Smooth muscle cell of bladder (primary cell): ENCODE measurements around the gene OR51A2. TPM values are rescaled to one million over a fixed set of nuclear protein-coding genes. Genes with fewer than 3 reads are reported as not detected.

ENCODE experiments used
- total RNA-seq: library from RNA; depleted of rRNA; stranded (reverse); fragments of >200 nt; gene quantifications from 2 replicates; pipeline ENCODE4 v1.2.3, GENCODE V29; 2014

Gene OR51A2
- not detected in 2 replicates for total RNA-seq

GRCh38 chr11:4955613-4956012 lies at the start of gene OR51A2:
Gene OR51A2, minus strand, starts transcription at chr11:4955713. Its CDS starts 0 bp downstream, at chr11:4955713.

GRCh38 chr11:4994551-4994950 lies 39.0 kb upstream of the OR51A2 start, which contains the start of gene OR51L1:
Gene OR51L1, plus strand, starts transcription at chr11:4994851. Its CDS starts 4,132 bp downstream, at chr11:4998983.

GRCh38 chr11:4947505-4947904 lies 8.0 kb downstream of the OR51A2 start, which contains the start of gene OR51A4:
Gene OR51A4, minus strand, starts transcription at chr11:4947605. Its CDS starts 505 bp downstream, at chr11:4947100.

GRCh38 chr11:4924239-4924638 lies 31.3 kb downstream of the OR51A2 start, which contains the start of gene OR51G1:
Gene OR51G1, minus strand, starts transcription at chr11:4924339. Its CDS starts 0 bp downstream, at chr11:4924339.

GRCh38 chr11:4919250-4919649 lies 36.3 kb downstream of the OR51A2 start, which contains the start of gene OR51G2:
Gene OR51G2, minus strand, starts transcription at chr11:4919350. Its CDS starts 3,687 bp downstream, at chr11:4915663.

Other genes with a start within 250 kb of the OR51A2 start
- gene OR51F1, start 185.8 kb downstream of the OR51A2 start, total RNA-seq: not detected in 2 replicates
- not detected in 2 replicates for gene OR52R1, start 151.3 kb downstream of the OR51A2 start, total RNA-seq
- not detected in 2 replicates for gene OR51F2, start 134.4 kb downstream of the OR51A2 start, total RNA-seq
- not detected in 2 replicates for gene OR51S1, start 106.5 kb downstream of the OR51A2 start, total RNA-seq
- not detected in 2 replicates for gene OR51T1, start 73.8 kb downstream of the OR51A2 start, total RNA-seq
- gene OR51A7, start 51.9 kb downstream of the OR51A2 start, total RNA-seq: not detected in 2 replicates
- gene OR51G2, start 36.4 kb downstream of the OR51A2 start, total RNA-seq: not detected in 2 replicates
- not detected in 2 replicates for gene OR51G1, start 31.4 kb downstream of the OR51A2 start, total RNA-seq
- not detected in 2 replicates for gene OR51A4, start 8.1 kb downstream of the OR51A2 start, total RNA-seq
- under 0.01 TPM in 1 of 2 replicates, not detected in the other for gene OR51L1, start 39.1 kb upstream of the OR51A2 start, total RNA-seq
- not detected in 2 replicates for gene OR52J3, start 90.8 kb upstream of the OR51A2 start, total RNA-seq
- not detected in 2 replicates for gene OR52E2, start 103.9 kb upstream of the OR51A2 start, total RNA-seq
- gene OR52E1, start 113.9 kb upstream of the OR51A2 start, total RNA-seq: not detected in 2 replicates
- gene OR52A5, start 182.6 kb upstream of the OR51A2 start, total RNA-seq: not detected in 2 replicates
- not detected in 2 replicates for gene OR52A1, start 199.0 kb upstream of the OR51A2 start, total RNA-seq
- not detected in 2 replicates for gene OR51V1, start 245.0 kb upstream of the OR51A2 start, total RNA-seq